H1 (cell line): ENCODE results near the gene KRT76. TPM values are rescaled to one million over a fixed set of nuclear protein-coding genes. Genes with fewer than 3 reads are reported as not detected.

ENCODE experiments used
- CTCF ChIA-PET: fragments of 300-600 bp; sonication (Branson Sonifier 250); formaldehyde crosslinking; loops from one replicate; lab custom pipeline; 2021; ENCODE audit not compliant: partially characterized antibody; lab: Charles Lee
- POLR2A ChIA-PET: fragments of 300-600 bp; sonication (Branson Sonifier 250); formaldehyde crosslinking; loops from one replicate; lab custom pipeline; 2021; ENCODE audit warnings: inconsistent platforms; ENCODE audit not compliant: partially characterized antibody; lab: Charles Lee
- DNase-seq, 2 experiments: peaks; one replicate each; pipeline versions ENCODE4 v3.0.0 to v3.0.0-alpha.2; 2010 to 2022; ENCODE audit warnings: low spot score in 2 of 2, low read depth in 1 of 2, mixed read lengths in 1 of 2
- FAIRE-seq: peaks from 2 replicates; lab custom pipeline; 2011; peaks lifted over from hg19 to GRCh38; lab: Jason Lieb, UNC
- H2AFZ ChIP-seq: 2 replicates; pipeline ENCODE4 v1.8.1; 2012; ENCODE audit warnings: low read length, inconsistent platforms
- H2AK5ac ChIP-seq: 2 replicates; pipeline ENCODE4 v1.6.1; 2013; ENCODE audit warnings: low read depth, low read length
- H2BK120ac ChIP-seq: replicated peaks from 2 replicates; pipeline ENCODE3; 2013; ENCODE audit warnings: low read depth, low read length, inconsistent platforms
- H2BK12ac ChIP-seq: 2 replicates; pipeline ENCODE4 v1.6.1; 2013; ENCODE audit warnings: low read depth, low read length
- H2BK15ac ChIP-seq: 2 replicates; pipeline ENCODE4 v1.6.1; 2013; ENCODE audit warnings: low read length
- H2BK20ac ChIP-seq: 2 replicates; pipeline ENCODE4 v1.6.1; 2013; ENCODE audit warnings: low read length
- H2BK5ac ChIP-seq: 2 replicates; pipeline ENCODE4 v1.6.1; 2013; ENCODE audit warnings: low read depth, low read length
- H3K14ac ChIP-seq: 2 replicates; pipeline ENCODE4 v1.6.1; 2013; ENCODE audit warnings: inconsistent platforms; ENCODE audit not compliant: insufficient read length
- H3K18ac ChIP-seq: 2 replicates; pipeline ENCODE4 v1.6.1; 2013; ENCODE audit warnings: low read length; ENCODE audit errors: extremely low read depth
- H3K23ac ChIP-seq: 2 replicates; pipeline ENCODE4 v1.6.1; 2013; ENCODE audit warnings: inconsistent platforms; ENCODE audit not compliant: insufficient read length
- H3K23me2 ChIP-seq: 2 replicates; pipeline ENCODE4 v1.6.1; 2013; ENCODE audit warnings: low read depth, low read length
- H3K27ac ChIP-seq: 2 replicates; pipeline ENCODE4 v1.6.1; 2011; ENCODE audit warnings: low read depth, low read length, inconsistent platforms
- H3K27me3 ChIP-seq, 4 experiments: replicated peaks in 1 of 4; 1 replicate in 1 of 4; 2 replicates in 3 of 4; pipeline versions ENCODE4 v1.6.1 to v1.8.1; 2011 to 2013; ENCODE audit warnings: low read length in 3 of 4, mild to moderate bottlenecking in 3 of 4, inconsistent platforms in 2 of 4, mixed read lengths in 2 of 4, moderate library complexity in 1 of 4; ENCODE audit not compliant: control insufficient read depth in 3 of 4, insufficient read depth in 3 of 4; ENCODE audit errors: extremely low read depth in 1 of 4
- H3K36me3 ChIP-seq, 4 experiments: 2 replicates each; pipeline versions ENCODE4 v1.6.1 to v1.8.1; 2011 to 2013; ENCODE audit warnings: mild to moderate bottlenecking in 4 of 4, low read length in 3 of 4, moderate library complexity in 2 of 4, control low read depth in 1 of 4, inconsistent platforms in 1 of 4; ENCODE audit not compliant: insufficient read depth in 4 of 4, control insufficient read depth in 2 of 4
- H3K4ac ChIP-seq: replicated peaks from 2 replicates; pipeline ENCODE3; 2013; ENCODE audit warnings: low read length, low read depth, mixed read lengths, inconsistent platforms; ENCODE audit not compliant: insufficient read length
- H3K4me1 ChIP-seq, 4 experiments: replicated peaks in 1 of 4; 1 replicate in 1 of 4; 2 replicates in 3 of 4; pipeline versions ENCODE4 v1.6.1 to v1.8.1; 2011 to 2013; ENCODE audit warnings: low read length in 3 of 4, inconsistent platforms in 2 of 4, mixed read lengths in 1 of 4; ENCODE audit not compliant: insufficient read depth in 4 of 4, control insufficient read depth in 3 of 4
- H3K4me2 ChIP-seq, 2 experiments: 2 replicates each; pipeline versions ENCODE4 v1.6.1 to v1.8.1; 2011 to 2013; ENCODE audit warnings: low read depth in 2 of 2, low read length in 2 of 2, control low read depth in 1 of 2, inconsistent platforms in 1 of 2, mild to moderate bottlenecking in 1 of 2; ENCODE audit not compliant: insufficient read depth in 1 of 2
- H3K4me3 ChIP-seq, 4 experiments: fragments of 200-600, 300-600 bp in 1 of 4; sonication (generic), shearing (Covaris generic), sonication (Bioruptor Twin) in 1 of 4; 2 replicates each; pipeline versions ENCODE4 v1.5.1 to v1.8.1; 2011 to 2016; ENCODE audit warnings: low read length in 4 of 4, low read depth in 3 of 4, control low read depth in 2 of 4, inconsistent platforms in 2 of 4, mild to moderate bottlenecking in 2 of 4, mixed read lengths in 1 of 4, moderate library complexity in 1 of 4; ENCODE audit not compliant: insufficient read depth in 2 of 4; ENCODE audit errors: extremely low read depth in 1 of 4
- H3K56ac ChIP-seq: replicated peaks from 2 replicates; pipeline ENCODE3; 2013; ENCODE audit warnings: low read depth, mild to moderate bottlenecking, mixed read lengths, low read length, inconsistent platforms; ENCODE audit not compliant: insufficient read length
- H3K79me1 ChIP-seq: 2 replicates; pipeline ENCODE4 v1.6.1; 2013; ENCODE audit warnings: low read depth, low read length, control low read depth
- H3K79me2 ChIP-seq, 2 experiments: 2 replicates each; pipeline versions ENCODE4 v1.6.1 to v1.8.1; 2012 to 2013; ENCODE audit warnings: low read length in 2 of 2, mild to moderate bottlenecking in 2 of 2, inconsistent platforms in 1 of 2; ENCODE audit not compliant: insufficient read depth in 2 of 2, control insufficient read depth in 1 of 2
- H3K9ac ChIP-seq, 4 experiments: replicated peaks in 1 of 4; 1 replicate in 1 of 4; 2 replicates in 3 of 4; pipeline versions ENCODE4 v1.6.1 to v1.8.1; 2011 to 2013; ENCODE audit warnings: low read depth in 3 of 4, low read length in 3 of 4, control low read depth in 2 of 4, mild to moderate bottlenecking in 2 of 4, moderate library complexity in 2 of 4, inconsistent platforms in 1 of 4; ENCODE audit errors: extremely low read depth in 1 of 4
- H3K9me3 ChIP-seq, 2 experiments: 2 replicates each; pipeline versions ENCODE4 v1.6.1 to v1.8.1; 2012 to 2013; ENCODE audit warnings: mild to moderate bottlenecking in 2 of 2, moderate library complexity in 2 of 2, control low read depth in 1 of 2, inconsistent platforms in 1 of 2, low read depth in 1 of 2, low read length in 1 of 2, mixed read lengths in 1 of 2; ENCODE audit not compliant: insufficient read depth in 2 of 2
- H4K20me1 ChIP-seq, 2 experiments: replicated peaks in 1 of 2; 2 replicates each; pipeline versions ENCODE3 to v1.8.1; 2011 to 2013; ENCODE audit warnings: inconsistent platforms in 2 of 2, low read length in 2 of 2, mild to moderate bottlenecking in 1 of 2; ENCODE audit not compliant: insufficient read depth in 2 of 2, control insufficient read depth in 1 of 2
- H4K5ac ChIP-seq: 2 replicates; pipeline ENCODE4 v1.6.1; 2013; ENCODE audit warnings: low read length, low read depth, mixed read lengths, inconsistent platforms; ENCODE audit not compliant: insufficient read length
- H4K8ac ChIP-seq: 2 replicates; pipeline ENCODE4 v1.8.0; 2013; ENCODE audit warnings: mild to moderate bottlenecking, moderate library complexity, low read length, inconsistent platforms; ENCODE audit not compliant: insufficient read depth; ENCODE audit errors: extremely low read depth
- H4K91ac ChIP-seq: replicated peaks from 2 replicates; pipeline ENCODE3; 2013; ENCODE audit warnings: low read length, mixed read lengths, inconsistent platforms; ENCODE audit not compliant: insufficient read length
- BACH1 ChIP-seq: IDR thresholded peaks from 2 replicates; pipeline ENCODE4 v1.6.1; 2012; ENCODE audit warnings: low read length, improper control_type of control experiment
- BRCA1 ChIP-seq: IDR thresholded peaks from 2 replicates; pipeline ENCODE4 v1.6.1; 2012; ENCODE audit warnings: low read depth, low read length, improper control_type of control experiment
- CHD2 ChIP-seq: IDR thresholded peaks from 2 replicates; pipeline ENCODE4 v1.6.1; 2012; ENCODE audit warnings: low read length, improper control_type of control experiment
- CREB1 ChIP-seq: IDR thresholded peaks from 2 replicates; pipeline ENCODE4 v1.6.1; 2012; ENCODE audit warnings: inconsistent platforms
- JUN ChIP-seq: IDR thresholded peaks from 2 replicates; pipeline ENCODE4 v1.6.1; 2011; ENCODE audit warnings: low read depth, mild to moderate bottlenecking, improper control_type of control experiment, low read length
- MAFK ChIP-seq: IDR thresholded peaks from 2 replicates; pipeline ENCODE4 v1.6.1; 2012; ENCODE audit warnings: low read depth, mild to moderate bottlenecking, improper control_type of control experiment, low read length
- RBBP5 ChIP-seq: IDR thresholded peaks from 2 replicates; pipeline ENCODE4 v1.7.1; 2012; ENCODE audit warnings: low read depth, mild to moderate bottlenecking, inconsistent platforms, low read length, moderate library complexity, borderline replicate concordance
- SAP30 ChIP-seq: fragments of 300-600 bp; sonication (generic); IDR thresholded peaks from 2 replicates; pipeline ENCODE4 v1.7.1; 2012; ENCODE audit warnings: low read length, moderate library complexity, mild to moderate bottlenecking, inconsistent platforms; ENCODE audit not compliant: insufficient read depth, insufficient replicate concordance
- ZNF274 ChIP-seq: IDR thresholded peaks from 2 replicates; pipeline ENCODE4 v1.7.0; 2012; ENCODE audit warnings: low read length, borderline replicate concordance; ENCODE audit errors: extremely low read depth
- WGBS, 2 experiments: shearing (Covaris generic) in 1 of 2; methylation state at CpG; one replicate each; pipeline versions ENCODE4 v1.1.6 to v1.1.7; 2013 to 2015; ENCODE audit warnings: low lambda C conversion rate in 2 of 2, mixed read lengths in 2 of 2, inconsistent platforms in 1 of 2, low coverage in 1 of 2, missing lambda C conversion rate in 1 of 2; ENCODE audit not compliant: insufficient replicate concordance in 2 of 2, insufficient coverage in 1 of 2, insufficient read length in 1 of 2; ENCODE audit errors: extremely low coverage in 1 of 2, missing lambda C conversion rate in 1 of 2; 5-methylcytosine and 5-hydroxymethylcytosine counted together
- polyA plus RNA-seq, 7 experiments: library from polyadenylated mRNA; depleted of rRNA in 3 of 7; stranded (reverse) in 5 of 7; unstranded in 2 of 7; fragments of >200 nt in 5 of 7; fragments of 200-250 nt in 2 of 7; gene quantifications; 1 replicate in 5 of 7; 2 replicates in 1 of 7; 4 replicates in 1 of 7; pipeline versions ENCODE4 v1.2.1 to v1.2.3, GENCODE V29; 2011 to 2013; ENCODE audit warnings: missing spikeins in 2 of 7, mixed read lengths in 2 of 7
- total RNA-seq: library from RNA; stranded (reverse); fragmentation: NEBNext Ultra II Directional; extraction: Animal tissue kit (Norgen Biotek cat#: 25700); gene quantifications from 2 replicates; pipeline ENCODE4 v1.2.1, GENCODE V29; 2021

The KRT76 gene
- total and polyA plus RNA-seq, 2 of the 8 experiments (the other 6 are each of a cell fraction or from before 2014, with no cell fraction given), result not detected

DNA sequence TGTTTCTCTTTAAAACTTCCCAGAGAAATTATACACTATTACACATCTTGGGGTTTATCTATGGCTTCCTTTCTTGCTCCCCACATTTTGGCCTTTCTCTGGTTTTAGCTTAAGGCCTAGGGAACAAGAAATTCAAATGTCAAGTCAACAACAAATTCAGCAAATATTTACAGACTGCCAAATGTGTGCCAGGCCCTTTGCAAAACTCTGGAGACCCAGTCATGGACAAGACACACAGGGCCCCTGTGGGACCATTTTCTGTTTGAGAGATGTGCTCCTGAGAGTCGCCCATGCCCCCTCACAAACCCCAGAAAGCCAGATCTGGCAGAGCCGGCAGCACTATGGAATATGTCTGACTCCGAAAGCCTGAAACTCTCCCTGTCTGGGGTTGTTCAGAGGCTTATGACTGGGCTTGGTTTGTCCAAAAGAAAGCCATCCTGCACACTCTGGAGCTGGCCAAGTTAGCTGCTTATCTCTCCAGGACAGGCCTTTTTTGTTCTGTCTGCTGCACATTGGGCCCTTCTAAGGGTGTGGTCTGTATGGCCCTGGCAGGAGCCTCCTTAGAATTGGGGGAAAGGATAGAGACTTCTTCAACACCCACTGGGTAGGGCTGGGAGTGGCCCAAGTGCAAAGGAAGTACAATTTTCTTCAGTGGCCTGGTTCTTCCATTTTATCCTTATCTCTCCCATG is 19.8 kb upstream of the KRT76 start:
- Histone ChIP-seq H4K91ac (no peak overlapping the region), H3K4me3 (no peak overlapping the region), H4K5ac (no peak overlapping the region), H3K56ac (no peak overlapping the region), H2AK5ac (no peak overlapping the region), H3K36me3 (no peaks in the 10 kb centered on the region), H3K23me2 (no peaks in the 10 kb centered on the region), H3K4me1 (peaks cover 0 to 11% (median 2%) of the 10 kb centered on the region in 4 experiments; a peak in 3 of 7 replicates), H2BK5ac (no peak overlapping the region), H3K79me2 (no peaks in the 10 kb centered on the region), H2AFZ (no peak overlapping the region), H3K79me1 (no peaks in the 10 kb centered on the region), H3K14ac (no peak overlapping the region), H2BK20ac (no peak overlapping the region), H2BK120ac (no peak overlapping the region), H3K23ac (no peak overlapping the region), H4K8ac (no peak overlapping the region), H3K9me3 (no peaks in the 10 kb centered on the region; a peak in 1 of 4 replicates), H2BK15ac (no peak overlapping the region), H2BK12ac (no peak overlapping the region), H3K18ac (no peak overlapping the region), H3K27ac (no peak overlapping the region), H3K27me3 (no peaks in the 10 kb centered on the region), H3K4me2 (no peak overlapping the region), H3K9ac (no peak overlapping the region), H3K4ac (no peak overlapping the region), H4K20me1 (no peaks in the 10 kb centered on the region)
- TF ChIP-seq CREB1 (no peak), BACH1 (no peak), JUN (no peak), MAFK (no peak), SAP30 (no peak), ZNF274 (no peak), RBBP5 (no peak), CHD2 (no peak), BRCA1 (no peak)
- ChIA-PET CTCF (interaction anchor here (0.6 to 2.1 kb wide), 11 partner anchors 10 to 401 kb away, joined by 3 to 7 read pairs (median 3); no protein-coding TSS in a partner anchor), POLR2A (interaction anchor here (1.2 kb wide), 1 partner anchor 17 kb away, joined by 3 read pairs; no protein-coding TSS in a partner anchor)
- no peak for FAIRE-seq
- 83% methylated on average over 3 of the region's 3 CpGs; no CpG with 5 or more reads in 1 of the 2 experiments for WGBS, 2 experiments
- DNase-seq, result no peak
